ENCODE data around the gene CNTN6. TPM values are rescaled to one million over a fixed set of nuclear protein-coding genes. Genes with fewer than 3 reads are reported as not detected.

CNTN6 gene
- total RNA-seq, result not detected in 2 replicates

GRCh38 chr3:1092771-1093170 is at the start of gene CNTN6:
Gene CNTN6, plus strand, starts transcription at chr3:1093024. Its CDS starts 54,985 bp downstream, at chr3:1148009.
- no peaks in the 10 kb centered on the region for H3K4me1 Mint-ChIP-seq
- no peak within 1 kb of the TSS for H3K27ac Mint-ChIP-seq
- intact Hi-C loops (cut with micrococcal nuclease), result no loop called here

DNA sequence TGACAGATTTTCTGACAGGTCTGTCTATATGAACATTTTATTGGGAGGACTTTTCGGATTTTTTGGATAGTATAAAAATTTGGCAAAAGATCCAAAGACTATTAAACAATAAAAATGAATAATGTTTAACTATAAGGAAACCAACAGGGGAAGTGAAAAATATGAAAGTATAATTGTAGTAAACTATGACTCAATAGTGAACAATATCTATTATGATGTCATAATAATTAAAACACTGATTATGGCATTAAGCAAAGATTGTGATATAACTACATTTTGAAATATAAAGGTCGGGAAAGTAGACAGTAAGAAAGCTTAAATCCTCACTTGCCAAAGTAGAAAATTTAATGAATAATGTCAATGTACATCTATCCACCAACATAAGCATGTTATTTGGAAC is 44.3 kb upstream of the CNTN6 start:
- Mint-ChIP-seq H3K9me3 (peaks cover 4% of the 10 kb centered on the region), H3K27ac (no peak overlapping the region), H3K4me3 (no peak overlapping the region), H3K4me1 (no peaks in the 10 kb centered on the region), H3K36me3 (ENCODE audit: low read depth) (no peaks in the 10 kb centered on the region), H3K27me3 (no peaks in the 10 kb centered on the region)
- DNase-seq, result no peak
- intact Hi-C loops (cut with micrococcal nuclease), result no loop called here

More at GRCh38 chr3:1092771-1093170, at the start of gene CNTN6:
- H3K27me3 Mint-ChIP-seq, result no peaks in the 10 kb centered on the region
- H3K9me3 Mint-ChIP-seq, result no peaks in the 10 kb centered on the region
- no peaks in the 10 kb centered on the region for H3K36me3 Mint-ChIP-seq (ENCODE audit: low read depth)
- DNase-seq, result no peak
- H3K4me3 Mint-ChIP-seq, result no peak within 1 kb of the TSS

DNA sequence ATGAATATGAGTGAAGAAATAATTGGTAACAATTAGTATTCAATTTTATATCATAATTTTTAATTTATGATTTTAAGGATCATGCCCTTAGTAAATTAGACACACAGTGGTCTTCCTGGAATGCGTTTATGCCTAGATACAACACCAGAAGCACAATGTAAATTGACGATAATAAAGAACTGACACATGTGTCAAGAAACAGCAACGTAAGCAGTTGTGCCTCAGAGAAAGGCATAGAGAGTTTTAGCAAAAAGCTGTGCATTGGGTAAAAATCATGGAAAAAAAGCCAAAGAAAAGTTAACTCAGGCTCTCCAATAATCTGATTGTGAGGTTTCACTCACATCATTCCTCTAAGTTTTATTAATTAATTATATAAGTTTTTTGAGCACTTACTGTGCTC is 37.0 kb upstream of the CNTN6 start:
- DNase-seq, result no peak
- no peaks in the 10 kb centered on the region for H3K36me3 Mint-ChIP-seq (ENCODE audit: low read depth)
- no peaks in the 10 kb centered on the region for H3K4me1 Mint-ChIP-seq
- H3K4me3 Mint-ChIP-seq, result no peak overlapping the region
- H3K9me3 Mint-ChIP-seq, result peaks cover 6% of the 10 kb centered on the region
- no peaks in the 10 kb centered on the region for H3K27me3 Mint-ChIP-seq
- intact Hi-C loops (cut with micrococcal nuclease), result no loop called here
- no peak overlapping the region for H3K27ac Mint-ChIP-seq

GRCh38 chr3:1056744-1057143 is 36.1 kb upstream of the CNTN6 start:
- H3K9me3 Mint-ChIP-seq, result peaks cover 6% of the 10 kb centered on the region
- no peak overlapping the region for H3K4me3 Mint-ChIP-seq
- H3K36me3 Mint-ChIP-seq (ENCODE audit: low read depth), result no peaks in the 10 kb centered on the region
- H3K4me1 Mint-ChIP-seq, result no peaks in the 10 kb centered on the region
- DNase-seq, result no peak
- H3K27me3 Mint-ChIP-seq, result no peaks in the 10 kb centered on the region
- no peak overlapping the region for H3K27ac Mint-ChIP-seq
- intact Hi-C loops (cut with micrococcal nuclease), result no loop called here

DNA sequence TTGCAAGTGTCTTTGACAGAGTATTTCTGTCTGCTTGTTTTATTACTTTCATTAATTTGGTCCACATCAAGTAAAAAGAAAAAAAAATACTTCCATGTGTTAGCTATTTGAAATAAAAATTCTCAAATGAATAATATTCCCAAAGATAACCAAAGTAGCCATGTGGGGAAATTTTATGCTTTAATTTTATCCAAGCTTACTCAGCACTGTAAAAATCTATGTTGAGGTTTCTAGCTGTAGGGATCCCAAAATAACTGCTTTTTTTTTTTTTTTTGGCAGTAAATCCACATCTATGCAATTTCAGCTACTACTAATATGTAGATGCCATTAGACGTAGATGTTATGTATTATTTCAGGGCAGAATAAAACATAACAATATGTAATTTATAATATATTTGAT is 35.4 kb upstream of the CNTN6 start:
- intact Hi-C loops (cut with micrococcal nuclease), result no loop called here
- H3K4me3 Mint-ChIP-seq, result no peak overlapping the region
- H3K27me3 Mint-ChIP-seq, result no peaks in the 10 kb centered on the region
- H3K36me3 Mint-ChIP-seq (ENCODE audit: low read depth), result no peaks in the 10 kb centered on the region
- no peaks in the 10 kb centered on the region for H3K4me1 Mint-ChIP-seq
- no peak overlapping the region for H3K27ac Mint-ChIP-seq
- DNase-seq, result no peak
- H3K9me3 Mint-ChIP-seq, result peaks cover 10% of the 10 kb centered on the region

- no peaks in the 10 kb centered on the region for H3K27me3 Mint-ChIP-seq
- H3K9me3 Mint-ChIP-seq, result no peaks in the 10 kb centered on the region
- H3K27ac Mint-ChIP-seq, result no peak overlapping the region
- no peaks in the 10 kb centered on the region for H3K36me3 Mint-ChIP-seq (ENCODE audit: low read depth)
- H3K4me1 Mint-ChIP-seq, result no peaks in the 10 kb centered on the region
- no peak overlapping the region for H3K4me3 Mint-ChIP-seq
- intact Hi-C loops (cut with micrococcal nuclease), result no loop called here
- no peak for DNase-seq
Measured at GRCh38 chr3:1068985-1069384, 23.8 kb upstream of the CNTN6 start.

DNA sequence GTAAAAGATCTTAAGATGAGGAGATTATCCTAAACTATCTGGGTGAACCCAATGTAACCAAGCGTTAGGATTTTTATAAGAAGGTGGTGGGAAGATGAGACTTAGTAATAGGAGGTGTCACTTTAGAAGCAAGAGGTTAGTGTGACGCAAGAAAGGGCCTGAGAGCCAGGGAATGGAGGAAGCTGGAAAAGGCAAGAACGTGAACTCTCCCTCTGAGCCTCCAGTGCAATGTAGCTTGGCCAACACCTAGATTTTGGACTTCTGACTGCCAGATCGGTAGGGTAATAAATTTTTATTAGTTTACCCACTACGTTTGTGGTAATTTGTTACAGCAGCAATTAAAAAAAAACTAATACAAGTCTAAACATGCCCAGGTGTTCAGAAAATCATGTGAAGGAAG is 20.8 kb upstream of the CNTN6 start:
- intact Hi-C loops (cut with micrococcal nuclease), result no loop called here
- H3K9me3 Mint-ChIP-seq, result no peaks in the 10 kb centered on the region

GRCh38 chr3:1079662-1080061 is 13.2 kb upstream of the CNTN6 start:
- H3K4me1 Mint-ChIP-seq, result no peaks in the 10 kb centered on the region
- intact Hi-C loops (cut with micrococcal nuclease), result no loop called here
- H3K4me3 Mint-ChIP-seq, result no peak overlapping the region
- H3K27ac Mint-ChIP-seq, result no peak overlapping the region
- no peaks in the 10 kb centered on the region for H3K36me3 Mint-ChIP-seq (ENCODE audit: low read depth)
- H3K27me3 Mint-ChIP-seq, result no peaks in the 10 kb centered on the region
- DNase-seq, result no peak
- no peaks in the 10 kb centered on the region for H3K9me3 Mint-ChIP-seq

More for the DNA sequence above, 20.8 kb upstream of the CNTN6 start:
- no peak overlapping the region for H3K27ac Mint-ChIP-seq
- H3K4me3 Mint-ChIP-seq, result no peak overlapping the region
- no peaks in the 10 kb centered on the region for H3K4me1 Mint-ChIP-seq
- DNase-seq, result no peak
- H3K36me3 Mint-ChIP-seq (ENCODE audit: low read depth), result no peaks in the 10 kb centered on the region
- H3K27me3 Mint-ChIP-seq, result no peaks in the 10 kb centered on the region

GRCh38 chr3:1082108-1082507 is 10.7 kb upstream of the CNTN6 start:
- no peak overlapping the region for H3K27ac Mint-ChIP-seq
- DNase-seq, result no peak
- intact Hi-C loops (cut with micrococcal nuclease), result no loop called here
- H3K4me1 Mint-ChIP-seq, result no peaks in the 10 kb centered on the region
- no peak overlapping the region for H3K4me3 Mint-ChIP-seq
- no peaks in the 10 kb centered on the region for H3K27me3 Mint-ChIP-seq
- no peaks in the 10 kb centered on the region for H3K9me3 Mint-ChIP-seq
- H3K36me3 Mint-ChIP-seq (ENCODE audit: low read depth), result no peaks in the 10 kb centered on the region

- Mint-ChIP-seq H3K4me1 (no peaks in the 10 kb centered on the region), H3K4me3 (no peak overlapping the region), H3K36me3 (ENCODE audit: low read depth) (no peaks in the 10 kb centered on the region), H3K9me3 (no peaks in the 10 kb centered on the region), H3K27me3 (no peaks in the 10 kb centered on the region), H3K27ac (no peak overlapping the region)
- intact Hi-C loops (cut with micrococcal nuclease), result no loop called here
- DNase-seq, result no peak
Measured at GRCh38 chr3:1087066-1087560, 5.7 kb upstream of the CNTN6 start.

DNA sequence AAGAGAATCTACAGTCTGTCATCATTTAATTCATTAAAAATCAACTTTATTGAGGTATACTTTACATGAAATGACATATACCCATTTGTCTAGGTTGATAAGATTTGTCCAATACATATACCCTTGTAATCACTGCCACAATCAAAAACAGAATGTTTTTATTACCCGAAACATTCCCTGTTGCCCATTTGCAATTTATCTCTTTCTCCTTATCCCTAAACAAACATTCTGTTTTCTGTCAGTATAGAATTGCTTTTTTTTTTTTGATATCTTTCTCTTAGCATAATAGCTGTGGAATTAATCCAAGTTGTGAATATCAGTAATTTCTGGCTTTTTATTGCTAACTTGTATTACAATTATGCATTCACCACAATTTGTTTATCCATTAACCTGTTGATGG is 4.3 kb upstream of the CNTN6 start:
- intact Hi-C loops (cut with micrococcal nuclease), result no loop called here
- H3K36me3 Mint-ChIP-seq (ENCODE audit: low read depth), result no peaks in the 10 kb centered on the region
- no peak overlapping the region for H3K27ac Mint-ChIP-seq
- H3K4me1 Mint-ChIP-seq, result no peaks in the 10 kb centered on the region
- H3K9me3 Mint-ChIP-seq, result no peaks in the 10 kb centered on the region
- H3K27me3 Mint-ChIP-seq, result no peaks in the 10 kb centered on the region
- H3K4me3 Mint-ChIP-seq, result no peak overlapping the region
- no peak for DNase-seq

DNA sequence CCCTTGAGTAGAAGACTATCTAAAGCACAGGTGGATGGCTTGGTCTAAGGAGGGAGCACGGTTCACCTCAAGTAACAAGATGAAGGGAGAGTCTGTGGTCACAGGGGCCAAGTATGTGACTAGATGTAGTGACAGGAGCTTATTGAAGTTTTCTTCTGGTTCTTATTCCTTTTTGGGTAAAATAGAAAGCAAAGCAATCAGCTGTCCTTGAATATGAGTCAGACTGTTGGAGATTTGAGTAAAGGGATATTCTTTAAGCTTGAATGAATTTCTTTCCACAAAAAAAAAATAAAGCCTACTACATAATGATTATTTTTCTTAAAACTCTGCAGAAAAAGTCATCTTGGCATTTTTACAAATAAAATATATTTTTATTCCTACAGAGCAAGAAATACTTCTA is 1.5 kb upstream of the CNTN6 start:
- Mint-ChIP-seq H3K27ac (no peak overlapping the region), H3K36me3 (ENCODE audit: low read depth) (no peaks in the 10 kb centered on the region), H3K9me3 (no peaks in the 10 kb centered on the region), H3K4me1 (no peaks in the 10 kb centered on the region), H3K4me3 (no peak overlapping the region), H3K27me3 (no peaks in the 10 kb centered on the region)
- DNase-seq, result no peak
- intact Hi-C loops (cut with micrococcal nuclease), result no loop called here

- Mint-ChIP-seq H3K4me3 (no peak overlapping the region), H3K36me3 (ENCODE audit: low read depth) (no peaks in the 10 kb centered on the region), H3K27ac (no peak overlapping the region), H3K4me1 (no peaks in the 10 kb centered on the region), H3K27me3 (no peaks in the 10 kb centered on the region), H3K9me3 (no peaks in the 10 kb centered on the region)
- no peak for DNase-seq
- intact Hi-C loops (cut with micrococcal nuclease), result no loop called here
Measured at GRCh38 chr3:1092061-1092460, 763 bp upstream of the CNTN6 start.

- H3K4me3 Mint-ChIP-seq, result no peak overlapping the region
- no peaks in the 10 kb centered on the region for H3K27me3 Mint-ChIP-seq
- intact Hi-C loops (cut with micrococcal nuclease), result no loop called here
- H3K27ac Mint-ChIP-seq, result no peak overlapping the region
- H3K9me3 Mint-ChIP-seq, result no peaks in the 10 kb centered on the region
- H3K36me3 Mint-ChIP-seq (ENCODE audit: low read depth), result no peaks in the 10 kb centered on the region
- no peaks in the 10 kb centered on the region for H3K4me1 Mint-ChIP-seq
- no peak for DNase-seq
Measured at GRCh38 chr3:1093217-1093616, 393 bp downstream of the CNTN6 start.

- Mint-ChIP-seq H3K36me3 (ENCODE audit: low read depth) (no peaks in the 10 kb centered on the region), H3K27ac (no peak overlapping the region), H3K9me3 (no peaks in the 10 kb centered on the region), H3K4me1 (no peaks in the 10 kb centered on the region), H3K27me3 (no peaks in the 10 kb centered on the region), H3K4me3 (no peak overlapping the region)
- intact Hi-C loops (cut with micrococcal nuclease), result no loop called here
- DNase-seq, result no peak
Measured at GRCh38 chr3:1103525-1103924, 10.7 kb downstream of the CNTN6 start.

Measured in activated CD4-positive, alpha-beta T cell treated with anti-CD3 and anti-CD28 coated beads, Interleukin-2, amount 10 ng/mL, durations not matched to agents 24 days and 14 days (primary cell).